H1 (cell line): ENCODE data around the gene ADIPOQ. TPM values are rescaled to one million over a fixed set of nuclear protein-coding genes. Genes with fewer than 3 reads are reported as not detected.

ENCODE experiments used
- CTCF ChIA-PET: fragments of 300-600 bp; sonication (Branson Sonifier 250); formaldehyde crosslinking; loops from one replicate; lab custom pipeline; 2021; ENCODE audit not compliant: partially characterized antibody; lab: Charles Lee
- POLR2A ChIA-PET: fragments of 300-600 bp; sonication (Branson Sonifier 250); formaldehyde crosslinking; loops from one replicate; lab custom pipeline; 2021; ENCODE audit warnings: inconsistent platforms; ENCODE audit not compliant: partially characterized antibody; lab: Charles Lee
- DNase-seq, 2 experiments: peaks; one replicate each; pipeline versions ENCODE4 v3.0.0 to v3.0.0-alpha.2; 2010 to 2022; ENCODE audit warnings: low spot score in 2 of 2, low read depth in 1 of 2, mixed read lengths in 1 of 2
- FAIRE-seq: peaks from 2 replicates; lab custom pipeline; 2011; peaks lifted over from hg19 to GRCh38; lab: Jason Lieb, UNC
- H2AFZ ChIP-seq: 2 replicates; pipeline ENCODE4 v1.8.1; 2012; ENCODE audit warnings: low read length, inconsistent platforms
- H2AK5ac ChIP-seq: 2 replicates; pipeline ENCODE4 v1.6.1; 2013; ENCODE audit warnings: low read depth, low read length
- H2BK120ac ChIP-seq: replicated peaks from 2 replicates; pipeline ENCODE3; 2013; ENCODE audit warnings: low read depth, low read length, inconsistent platforms
- H2BK12ac ChIP-seq: 2 replicates; pipeline ENCODE4 v1.6.1; 2013; ENCODE audit warnings: low read depth, low read length
- H2BK15ac ChIP-seq: 2 replicates; pipeline ENCODE4 v1.6.1; 2013; ENCODE audit warnings: low read length
- H2BK20ac ChIP-seq: 2 replicates; pipeline ENCODE4 v1.6.1; 2013; ENCODE audit warnings: low read length
- H2BK5ac ChIP-seq: 2 replicates; pipeline ENCODE4 v1.6.1; 2013; ENCODE audit warnings: low read depth, low read length
- H3K14ac ChIP-seq: 2 replicates; pipeline ENCODE4 v1.6.1; 2013; ENCODE audit warnings: inconsistent platforms; ENCODE audit not compliant: insufficient read length
- H3K18ac ChIP-seq: 2 replicates; pipeline ENCODE4 v1.6.1; 2013; ENCODE audit warnings: low read length; ENCODE audit errors: extremely low read depth
- H3K23ac ChIP-seq: 2 replicates; pipeline ENCODE4 v1.6.1; 2013; ENCODE audit warnings: inconsistent platforms; ENCODE audit not compliant: insufficient read length
- H3K23me2 ChIP-seq: 2 replicates; pipeline ENCODE4 v1.6.1; 2013; ENCODE audit warnings: low read depth, low read length
- H3K27ac ChIP-seq: 2 replicates; pipeline ENCODE4 v1.6.1; 2011; ENCODE audit warnings: low read depth, low read length, inconsistent platforms
- H3K27me3 ChIP-seq, 4 experiments: replicated peaks in 1 of 4; 1 replicate in 1 of 4; 2 replicates in 3 of 4; pipeline versions ENCODE4 v1.6.1 to v1.8.1; 2011 to 2013; ENCODE audit warnings: low read length in 3 of 4, mild to moderate bottlenecking in 3 of 4, inconsistent platforms in 2 of 4, mixed read lengths in 2 of 4, moderate library complexity in 1 of 4; ENCODE audit not compliant: control insufficient read depth in 3 of 4, insufficient read depth in 3 of 4; ENCODE audit errors: extremely low read depth in 1 of 4
- H3K36me3 ChIP-seq, 4 experiments: 2 replicates each; pipeline versions ENCODE4 v1.6.1 to v1.8.1; 2011 to 2013; ENCODE audit warnings: mild to moderate bottlenecking in 4 of 4, low read length in 3 of 4, moderate library complexity in 2 of 4, control low read depth in 1 of 4, inconsistent platforms in 1 of 4; ENCODE audit not compliant: insufficient read depth in 4 of 4, control insufficient read depth in 2 of 4
- H3K4ac ChIP-seq: replicated peaks from 2 replicates; pipeline ENCODE3; 2013; ENCODE audit warnings: low read length, low read depth, mixed read lengths, inconsistent platforms; ENCODE audit not compliant: insufficient read length
- H3K4me1 ChIP-seq, 4 experiments: replicated peaks in 1 of 4; 1 replicate in 1 of 4; 2 replicates in 3 of 4; pipeline versions ENCODE4 v1.6.1 to v1.8.1; 2011 to 2013; ENCODE audit warnings: low read length in 3 of 4, inconsistent platforms in 2 of 4, mixed read lengths in 1 of 4; ENCODE audit not compliant: insufficient read depth in 4 of 4, control insufficient read depth in 3 of 4
- H3K4me2 ChIP-seq, 2 experiments: 2 replicates each; pipeline versions ENCODE4 v1.6.1 to v1.8.1; 2011 to 2013; ENCODE audit warnings: low read depth in 2 of 2, low read length in 2 of 2, control low read depth in 1 of 2, inconsistent platforms in 1 of 2, mild to moderate bottlenecking in 1 of 2; ENCODE audit not compliant: insufficient read depth in 1 of 2
- H3K4me3 ChIP-seq, 4 experiments: fragments of 200-600, 300-600 bp in 1 of 4; sonication (generic), shearing (Covaris generic), sonication (Bioruptor Twin) in 1 of 4; 2 replicates each; pipeline versions ENCODE4 v1.5.1 to v1.8.1; 2011 to 2016; ENCODE audit warnings: low read length in 4 of 4, low read depth in 3 of 4, control low read depth in 2 of 4, inconsistent platforms in 2 of 4, mild to moderate bottlenecking in 2 of 4, mixed read lengths in 1 of 4, moderate library complexity in 1 of 4; ENCODE audit not compliant: insufficient read depth in 2 of 4; ENCODE audit errors: extremely low read depth in 1 of 4
- H3K56ac ChIP-seq: replicated peaks from 2 replicates; pipeline ENCODE3; 2013; ENCODE audit warnings: low read depth, mild to moderate bottlenecking, mixed read lengths, low read length, inconsistent platforms; ENCODE audit not compliant: insufficient read length
- H3K79me1 ChIP-seq: 2 replicates; pipeline ENCODE4 v1.6.1; 2013; ENCODE audit warnings: low read depth, low read length, control low read depth
- H3K79me2 ChIP-seq, 2 experiments: 2 replicates each; pipeline versions ENCODE4 v1.6.1 to v1.8.1; 2012 to 2013; ENCODE audit warnings: low read length in 2 of 2, mild to moderate bottlenecking in 2 of 2, inconsistent platforms in 1 of 2; ENCODE audit not compliant: insufficient read depth in 2 of 2, control insufficient read depth in 1 of 2
- H3K9ac ChIP-seq, 4 experiments: replicated peaks in 1 of 4; 1 replicate in 1 of 4; 2 replicates in 3 of 4; pipeline versions ENCODE4 v1.6.1 to v1.8.1; 2011 to 2013; ENCODE audit warnings: low read depth in 3 of 4, low read length in 3 of 4, control low read depth in 2 of 4, mild to moderate bottlenecking in 2 of 4, moderate library complexity in 2 of 4, inconsistent platforms in 1 of 4; ENCODE audit errors: extremely low read depth in 1 of 4
- H3K9me3 ChIP-seq, 2 experiments: 2 replicates each; pipeline versions ENCODE4 v1.6.1 to v1.8.1; 2012 to 2013; ENCODE audit warnings: mild to moderate bottlenecking in 2 of 2, moderate library complexity in 2 of 2, control low read depth in 1 of 2, inconsistent platforms in 1 of 2, low read depth in 1 of 2, low read length in 1 of 2, mixed read lengths in 1 of 2; ENCODE audit not compliant: insufficient read depth in 2 of 2
- H4K20me1 ChIP-seq, 2 experiments: replicated peaks in 1 of 2; 2 replicates each; pipeline versions ENCODE3 to v1.8.1; 2011 to 2013; ENCODE audit warnings: inconsistent platforms in 2 of 2, low read length in 2 of 2, mild to moderate bottlenecking in 1 of 2; ENCODE audit not compliant: insufficient read depth in 2 of 2, control insufficient read depth in 1 of 2
- H4K5ac ChIP-seq: 2 replicates; pipeline ENCODE4 v1.6.1; 2013; ENCODE audit warnings: low read length, low read depth, mixed read lengths, inconsistent platforms; ENCODE audit not compliant: insufficient read length
- H4K8ac ChIP-seq: 2 replicates; pipeline ENCODE4 v1.8.0; 2013; ENCODE audit warnings: mild to moderate bottlenecking, moderate library complexity, low read length, inconsistent platforms; ENCODE audit not compliant: insufficient read depth; ENCODE audit errors: extremely low read depth
- H4K91ac ChIP-seq: replicated peaks from 2 replicates; pipeline ENCODE3; 2013; ENCODE audit warnings: low read length, mixed read lengths, inconsistent platforms; ENCODE audit not compliant: insufficient read length
- CBX5 ChIP-seq: fragments of 300-800, 300-1000 bp; sonication (generic); IDR thresholded peaks from 2 replicates; pipeline ENCODE4 v1.7.1; 2016; ENCODE audit warnings: antibody characterized with exemption, low read length, low read depth
- CBX8 ChIP-seq: fragments of 300-800, 300-1000 bp; sonication (generic); IDR thresholded peaks from 2 replicates; pipeline ENCODE4 v1.7.1; 2016; ENCODE audit warnings: low read depth, low read length, borderline replicate concordance
- CTBP2 ChIP-seq: IDR thresholded peaks from 2 replicates; pipeline ENCODE4 v1.7.0; 2011; ENCODE audit warnings: borderline replicate concordance, mild to moderate bottlenecking, moderate library complexity, mixed read lengths, low read length; ENCODE audit not compliant: insufficient read depth, insufficient read length
- E2F6 ChIP-seq: IDR thresholded peaks from 2 replicates; pipeline ENCODE4 v1.6.1; 2012; ENCODE audit warnings: inconsistent platforms
- EP300 ChIP-seq, 2 experiments: IDR thresholded peaks; 1 replicate in 1 of 2; 2 replicates in 1 of 2; pipeline ENCODE4 v1.6.1; 2011 to 2012; ENCODE audit warnings: low read depth in 2 of 2, low read length in 2 of 2, mild to moderate bottlenecking in 2 of 2, borderline replicate concordance in 1 of 2, inconsistent platforms in 1 of 2, moderate library complexity in 1 of 2
- HDAC2 ChIP-seq, 2 experiments: fragments of 300-600 bp in 1 of 2; sonication (generic) in 1 of 2; IDR thresholded peaks; 2 replicates each; pipeline ENCODE4 v1.6.1; 2011 to 2012; ENCODE audit warnings: low read depth in 2 of 2, low read length in 2 of 2, mild to moderate bottlenecking in 2 of 2, moderate library complexity in 2 of 2, borderline replicate concordance in 1 of 2, inconsistent platforms in 1 of 2
- MAFK ChIP-seq: IDR thresholded peaks from 2 replicates; pipeline ENCODE4 v1.6.1; 2012; ENCODE audit warnings: low read depth, mild to moderate bottlenecking, improper control_type of control experiment, low read length
- NANOG ChIP-seq: IDR thresholded peaks from 2 replicates; pipeline ENCODE4 v1.6.1; 2011; ENCODE audit warnings: low read length, low read depth, mild to moderate bottlenecking, inconsistent platforms; ENCODE audit not compliant: insufficient read depth, poor library complexity, severe bottlenecking
- RAD21 ChIP-seq, 2 experiments: IDR thresholded peaks in 1 of 2; conservative IDR thresholded peaks in 1 of 2; 2 replicates each; pipeline ENCODE4 v1.6.1; 2011; ENCODE audit warnings: low read depth in 2 of 2, low read length in 2 of 2, improper control_type of control experiment in 1 of 2, inconsistent platforms in 1 of 2, mild to moderate bottlenecking in 1 of 2, moderate library complexity in 1 of 2
- SIX5 ChIP-seq: IDR thresholded peaks from 2 replicates; pipeline ENCODE4 v1.6.1; 2011; ENCODE audit warnings: mild to moderate bottlenecking, low read depth, low read length
- SP2 ChIP-seq: IDR thresholded peaks from 2 replicates; pipeline ENCODE4 v1.6.1; 2012; ENCODE audit warnings: mild to moderate bottlenecking, low read length, inconsistent platforms
- WGBS, 2 experiments: shearing (Covaris generic) in 1 of 2; methylation state at CpG; one replicate each; pipeline versions ENCODE4 v1.1.6 to v1.1.7; 2013 to 2015; ENCODE audit warnings: low lambda C conversion rate in 2 of 2, mixed read lengths in 2 of 2, inconsistent platforms in 1 of 2, low coverage in 1 of 2, missing lambda C conversion rate in 1 of 2; ENCODE audit not compliant: insufficient replicate concordance in 2 of 2, insufficient coverage in 1 of 2, insufficient read length in 1 of 2; ENCODE audit errors: extremely low coverage in 1 of 2, missing lambda C conversion rate in 1 of 2; 5-methylcytosine and 5-hydroxymethylcytosine counted together
- polyA plus RNA-seq, 7 experiments: library from polyadenylated mRNA; depleted of rRNA in 3 of 7; stranded (reverse) in 5 of 7; unstranded in 2 of 7; fragments of >200 nt in 5 of 7; fragments of 200-250 nt in 2 of 7; gene quantifications; 1 replicate in 5 of 7; 2 replicates in 1 of 7; 4 replicates in 1 of 7; pipeline versions ENCODE4 v1.2.1 to v1.2.3, GENCODE V29; 2011 to 2013; ENCODE audit warnings: missing spikeins in 2 of 7, mixed read lengths in 2 of 7
- total RNA-seq: library from RNA; stranded (reverse); fragmentation: NEBNext Ultra II Directional; extraction: Animal tissue kit (Norgen Biotek cat#: 25700); gene quantifications from 2 replicates; pipeline ENCODE4 v1.2.1, GENCODE V29; 2021

The ADIPOQ gene
- total and polyA plus RNA-seq, 2 of the 8 experiments (the other 6 are each of a cell fraction or from before 2014, with no cell fraction given) = not detected

- Histone ChIP-seq H3K9ac (no peak overlapping the region), H2BK12ac (no peak overlapping the region), H2BK5ac (no peak overlapping the region), H3K14ac (no peak overlapping the region), H4K5ac (no peak overlapping the region), H4K20me1 (peaks cover 2% of the 10 kb centered on the region in 2 experiments), H3K4me2 (no peak overlapping the region), H2BK20ac (no peak overlapping the region), H3K79me1 (peaks cover 2% of the 10 kb centered on the region; the same call in 1 of the 2 replicates), H3K27ac (no peak overlapping the region), H3K79me2 (peaks cover 0 to 12% of the 10 kb centered on the region in 2 experiments; a peak in 2 of 4 replicates), H2AK5ac (no peak overlapping the region), H2AFZ (no peak overlapping the region), H3K4ac (no peak overlapping the region), H3K56ac (no peak overlapping the region), H3K4me3 (no peak overlapping the region), H2BK15ac (no peak overlapping the region), H3K9me3 (no peaks in the 10 kb centered on the region), H3K23me2 (no peaks in the 10 kb centered on the region), H3K23ac (no peak overlapping the region), H2BK120ac (no peak overlapping the region), H3K4me1 (peaks cover 0 to 6% (median 0%) of the 10 kb centered on the region in 4 experiments; a peak in 1 of 7 replicates), H3K27me3 (no peaks in the 10 kb centered on the region), H3K18ac (no peak overlapping the region), H3K36me3 (peaks cover 17 to 91% (median 61%) of the 10 kb centered on the region in 4 experiments), H4K8ac (no peak overlapping the region), H4K91ac (no peak overlapping the region)
- FAIRE-seq = no peak
- POLR2A ChIA-PET = interaction anchor here (1.0 to 12.4 kb wide), 3 partner anchors 10 to 35 kb away, joined by 3 to 166 read pairs (median 103); partner anchors contain the start of gene EIF4A2
- CTCF ChIA-PET = interaction anchor here (0.7 to 1.8 kb wide), 4 partner anchors 21 to 209 kb away, joined by 3 to 4 read pairs (median 4); no protein-coding TSS in a partner anchor
- no peak for DNase-seq
- WGBS, 2 experiments = 91% methylated on average over 1 of the region's 1 CpG; no CpG with 5 or more reads in 1 of the 2 experiments
- no peak for TF ChIP-seq EP300 (IDR thresholded peaks at IDR 0.05; ENCODE audit: borderline replicate concordance in 1 of 2, low read depth in 2 of 2, low read length in 2 of 2)
- TF ChIP-seq RAD21 (IDR thresholded peaks at IDR 0.05 in 1 of 2, conservative IDR thresholded peaks at IDR 0.05 in 1 of 2; ENCODE audit: low read depth in 2 of 2, low read length in 2 of 2) = no peak
- no peak for TF ChIP-seq NANOG
- TF ChIP-seq SP2 = no peak
- no peak for TF ChIP-seq E2F6
- no peak for TF ChIP-seq MAFK
- TF ChIP-seq CBX5 = no peak
- no peak for TF ChIP-seq CBX8
- TF ChIP-seq SIX5 = no peak
- no peak for TF ChIP-seq HDAC2 (IDR thresholded peaks at IDR 0.05; ENCODE audit: borderline replicate concordance in 1 of 2, low read depth in 2 of 2, low read length in 2 of 2)
- TF ChIP-seq CTBP2 = no peak
Observed at GRCh38 chr3:186800285-186800684, 42.2 kb upstream of the ADIPOQ start.
